Stimulated activated CD8-positive, alpha-beta memory T cell treated with anti-CD3 and anti-CD28 coated beads, Interleukin-15, amount 100 ng/mL, for 48 hours (primary cell): ENCODE results near the gene DAGLA.
A peak's percentile ranks its signal among the peaks of the same experiment; 100 is the strongest.

Experiments used
- DNase-seq, 2 donors: peaks; one replicate each; pipeline ENCODE4 v3.0.0-alpha.2; 2020; ENCODE audit warnings: low read depth in 2 of 2

DAGLA gene

DNA sequence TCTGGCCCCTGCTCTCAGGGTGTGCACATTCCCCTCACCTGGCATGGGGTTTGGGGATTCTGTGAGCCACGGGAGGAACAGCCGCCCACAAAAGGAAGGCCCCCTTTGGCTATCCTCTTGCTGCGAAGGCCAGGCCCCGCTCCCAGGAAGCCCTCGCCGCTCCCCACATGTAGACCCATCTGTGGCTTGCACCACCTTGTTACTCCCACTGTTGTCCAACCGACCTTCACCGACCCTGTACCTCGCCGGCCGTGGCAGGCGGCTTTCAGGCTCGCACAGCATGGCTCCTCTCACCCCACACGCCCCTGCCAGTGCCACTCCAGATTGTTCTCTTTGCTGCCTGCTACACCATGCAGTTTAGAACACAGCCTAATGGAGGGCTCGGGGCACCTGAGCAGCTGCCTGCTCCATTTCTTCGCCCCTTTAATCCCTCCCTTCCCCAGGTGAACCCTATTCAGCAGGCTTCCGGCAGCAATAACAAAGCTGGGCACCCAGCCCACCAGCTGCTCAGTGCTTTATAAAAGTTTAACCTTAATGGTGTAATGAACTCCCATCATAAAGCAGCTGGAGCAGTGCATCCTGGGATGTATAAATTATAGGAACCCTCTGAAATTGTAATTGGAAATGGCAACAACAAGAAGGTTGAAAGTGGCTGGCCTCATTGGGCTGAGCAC lies 10.7 kb downstream of the DAGLA start:
- DNase-seq = no peak

DNA sequence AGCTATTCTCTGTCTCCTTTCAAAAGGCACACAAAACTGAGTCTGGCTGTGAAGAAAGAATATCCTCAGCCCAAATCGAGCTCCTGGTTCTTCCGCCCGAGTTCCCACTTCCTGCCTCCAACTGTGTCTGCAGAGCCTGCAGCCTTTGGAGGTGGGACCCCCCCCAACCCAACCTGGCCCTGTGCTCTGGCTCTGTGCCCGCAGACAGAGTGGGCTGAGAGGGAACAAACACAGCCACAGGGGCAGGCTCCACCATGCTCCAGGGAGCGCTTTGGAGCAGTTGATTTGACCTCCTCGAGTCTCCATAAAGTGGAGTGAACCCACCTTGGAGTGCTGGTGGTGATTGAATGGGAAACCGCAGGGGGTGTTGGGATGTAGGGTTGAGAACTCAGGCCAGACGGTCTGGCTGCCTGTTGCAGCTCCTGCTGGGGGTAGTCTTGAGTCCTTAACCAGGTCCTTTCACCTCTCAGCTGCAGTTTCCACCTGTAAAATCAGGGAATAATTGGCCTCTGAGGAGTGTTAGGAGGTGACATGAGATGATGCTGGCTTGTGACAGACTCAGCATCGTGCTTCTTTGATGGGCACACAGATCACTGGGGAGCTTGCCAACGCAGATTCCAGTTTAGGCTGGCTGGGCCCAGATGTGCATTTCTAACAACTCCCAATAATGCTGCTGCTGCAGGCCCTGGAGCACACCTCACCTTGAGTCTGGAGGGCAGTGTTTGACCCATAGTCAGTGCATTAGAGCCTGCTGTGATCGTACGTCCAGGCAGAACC lies 11.4 kb downstream of the DAGLA start:
- DNase-seq = no peak

DNA sequence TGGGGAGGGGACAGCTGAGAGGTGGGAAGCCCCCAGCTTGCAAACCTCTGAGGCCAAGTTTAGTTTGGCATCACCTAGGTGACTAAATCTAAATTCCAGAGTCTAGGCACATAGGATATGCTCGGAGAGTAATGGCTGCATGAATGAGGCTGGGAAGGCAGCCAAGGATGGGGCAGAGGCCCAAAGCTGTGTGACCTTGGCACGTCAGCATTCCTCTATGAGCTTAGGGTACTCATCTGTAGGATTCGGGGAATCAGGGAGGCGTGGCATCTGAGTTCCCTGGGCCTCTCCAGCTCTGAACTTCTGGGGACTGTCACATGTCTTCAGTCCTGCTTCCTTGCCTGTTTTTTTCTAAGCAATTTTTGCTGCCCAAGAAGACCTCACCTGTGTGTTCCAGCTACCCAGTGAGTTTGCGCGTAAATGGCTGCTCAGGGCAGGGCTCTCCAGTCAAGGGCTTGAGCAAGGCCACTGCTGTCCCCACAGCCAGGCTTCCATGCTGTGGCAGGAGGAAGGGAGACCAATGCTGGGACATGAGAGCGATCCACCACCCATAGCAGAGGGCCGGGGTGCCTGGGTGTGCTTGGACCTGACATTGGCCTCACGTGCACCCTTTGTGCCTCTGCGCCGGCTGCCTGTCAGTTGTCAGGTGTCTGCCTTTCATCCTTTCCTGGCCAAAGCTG lies 13.9 kb downstream of the DAGLA start:
- no peak for DNase-seq

DNA sequence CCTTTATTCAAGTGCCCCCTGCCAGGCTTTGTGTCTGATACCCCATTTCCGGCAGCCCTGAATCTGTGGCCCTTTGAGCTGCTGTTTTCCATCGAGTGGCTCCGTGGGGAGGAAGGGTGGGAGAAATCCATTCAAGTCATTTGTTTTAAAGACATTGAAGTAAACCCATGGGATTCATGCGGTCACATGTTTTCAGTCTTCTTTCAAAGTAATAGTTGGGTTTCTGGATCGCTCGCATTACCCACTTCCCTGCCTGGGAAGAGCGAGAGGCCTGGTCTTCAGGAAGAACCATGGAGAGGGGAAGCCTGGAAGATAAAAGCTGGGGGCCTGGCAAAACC lies 14.4 kb downstream of the DAGLA start:
- DNase-seq = no peak

DNA sequence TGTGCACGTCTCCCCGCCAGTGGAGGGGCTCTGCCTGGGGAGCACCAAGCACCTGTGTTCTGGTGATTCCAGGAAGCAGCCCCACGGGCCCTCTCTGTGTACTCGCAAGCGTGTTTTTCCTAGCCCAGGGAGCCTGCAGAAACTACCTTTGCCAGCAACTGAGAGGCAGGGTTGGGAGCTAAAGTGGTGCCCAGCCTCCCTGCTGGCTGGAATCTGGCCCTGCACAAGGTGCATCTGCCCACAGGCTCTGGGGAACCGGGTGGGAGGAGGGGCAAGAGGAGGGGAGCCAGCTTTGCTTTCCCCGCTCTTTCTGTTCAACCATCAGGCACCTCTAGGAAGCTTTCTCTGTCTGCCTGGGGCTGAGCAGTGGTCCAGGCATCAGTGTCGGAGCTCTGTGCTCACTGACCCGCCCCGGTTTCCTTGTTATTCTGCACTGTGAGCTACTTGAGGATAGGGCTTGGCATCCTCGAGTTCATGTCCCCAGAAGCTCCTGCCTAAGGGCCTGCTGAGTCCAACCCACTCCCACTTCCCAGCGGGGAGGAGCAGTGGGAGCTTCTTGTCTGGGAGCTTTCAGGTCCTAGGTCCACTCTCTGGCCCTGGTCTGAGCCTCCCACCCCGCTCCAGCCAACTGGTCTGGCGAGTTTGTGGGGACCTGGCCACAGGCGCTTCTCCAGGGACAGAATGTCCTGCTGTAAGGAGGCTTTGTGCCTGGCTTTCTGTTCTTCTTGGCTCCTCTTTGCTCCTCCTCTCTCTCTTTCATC lies 14.9 kb downstream of the DAGLA start:
- no peak for DNase-seq

DNA sequence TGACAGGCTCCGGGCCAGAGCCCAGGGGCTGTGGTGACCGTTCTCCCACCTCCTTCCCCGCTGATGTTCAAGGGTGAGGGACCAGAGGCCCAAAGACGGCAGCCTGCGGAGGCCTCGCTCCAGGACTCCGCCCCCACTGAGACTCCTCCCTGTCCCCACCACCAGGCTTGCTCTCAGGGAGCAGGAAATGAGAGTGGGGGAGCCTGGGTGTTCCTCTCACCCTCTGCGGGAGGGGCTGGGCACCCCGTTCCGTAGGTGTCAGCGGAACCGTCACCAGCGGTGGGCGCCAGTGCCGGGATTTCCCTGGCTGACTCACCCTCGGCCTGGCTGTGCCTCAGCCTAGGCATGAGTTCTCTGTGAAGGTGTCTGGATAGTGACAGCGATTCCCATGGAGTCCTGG lies 15.7 kb downstream of the DAGLA start:
- DNase-seq = peak; percentile 93

DNA sequence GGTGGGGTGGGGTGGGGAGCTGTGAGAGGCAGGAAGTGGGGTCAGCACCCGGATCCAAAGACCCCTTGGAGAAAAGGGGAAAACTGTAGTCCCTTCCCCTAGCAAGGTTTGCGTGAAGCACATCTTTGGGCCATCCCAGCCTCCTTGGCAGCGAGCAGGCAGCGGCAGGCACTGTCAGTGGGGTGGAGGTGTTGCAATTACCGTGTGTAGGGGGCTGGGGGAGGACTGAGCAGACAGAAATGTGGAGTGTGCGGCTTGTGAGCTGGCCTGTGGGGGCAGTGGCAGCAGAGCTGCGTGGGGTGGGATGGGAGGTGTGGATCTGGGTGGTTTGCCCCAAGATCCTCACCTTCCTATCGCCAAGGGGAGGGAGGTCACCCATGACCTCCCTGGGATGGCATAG lies 16.4 kb downstream of the DAGLA start:
- DNase-seq = no peak

DNA sequence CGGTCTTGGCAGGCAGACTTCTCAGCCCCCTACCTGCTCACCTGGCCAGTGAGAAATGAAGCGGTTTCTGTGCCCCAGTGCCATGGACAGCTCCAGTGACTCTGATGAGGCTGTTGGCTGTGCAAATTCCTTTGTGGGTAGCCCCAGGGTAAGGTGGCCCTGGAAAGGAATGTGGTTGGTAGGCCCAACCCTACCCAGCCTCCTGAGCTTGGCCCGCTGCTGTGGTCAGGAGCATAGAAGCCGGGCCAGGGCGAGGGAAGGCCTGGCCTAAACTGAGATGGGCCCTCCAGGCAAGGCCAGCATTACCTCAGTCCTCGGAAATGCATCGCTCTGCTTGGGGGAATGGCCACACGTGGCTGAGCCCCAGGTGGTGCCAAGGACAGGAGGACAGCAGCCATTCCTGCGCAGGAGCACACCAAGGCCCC lies 16.9 kb downstream of the DAGLA start:
- DNase-seq = no peak

DNA sequence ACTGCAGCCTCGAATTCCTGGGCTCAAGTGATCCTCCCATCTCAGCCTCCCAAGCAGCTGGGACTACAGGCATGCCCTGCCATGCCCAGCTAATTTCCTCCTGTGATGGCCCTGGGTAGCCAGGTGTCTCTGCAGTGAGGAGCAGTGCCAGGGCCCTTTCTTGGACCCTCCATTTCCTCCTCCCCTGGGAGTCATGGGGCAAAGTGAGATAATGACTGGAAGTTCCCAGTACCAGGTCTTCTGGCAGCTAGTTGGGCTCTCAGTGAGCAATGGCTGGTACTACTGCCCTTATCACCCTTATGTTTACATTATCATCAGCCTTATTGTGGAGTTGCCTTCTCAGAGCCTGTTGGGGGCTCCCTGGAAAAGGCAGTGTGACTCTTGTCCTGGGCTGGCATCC lies 17.6 kb downstream of the DAGLA start:
- no peak for DNase-seq

DNA sequence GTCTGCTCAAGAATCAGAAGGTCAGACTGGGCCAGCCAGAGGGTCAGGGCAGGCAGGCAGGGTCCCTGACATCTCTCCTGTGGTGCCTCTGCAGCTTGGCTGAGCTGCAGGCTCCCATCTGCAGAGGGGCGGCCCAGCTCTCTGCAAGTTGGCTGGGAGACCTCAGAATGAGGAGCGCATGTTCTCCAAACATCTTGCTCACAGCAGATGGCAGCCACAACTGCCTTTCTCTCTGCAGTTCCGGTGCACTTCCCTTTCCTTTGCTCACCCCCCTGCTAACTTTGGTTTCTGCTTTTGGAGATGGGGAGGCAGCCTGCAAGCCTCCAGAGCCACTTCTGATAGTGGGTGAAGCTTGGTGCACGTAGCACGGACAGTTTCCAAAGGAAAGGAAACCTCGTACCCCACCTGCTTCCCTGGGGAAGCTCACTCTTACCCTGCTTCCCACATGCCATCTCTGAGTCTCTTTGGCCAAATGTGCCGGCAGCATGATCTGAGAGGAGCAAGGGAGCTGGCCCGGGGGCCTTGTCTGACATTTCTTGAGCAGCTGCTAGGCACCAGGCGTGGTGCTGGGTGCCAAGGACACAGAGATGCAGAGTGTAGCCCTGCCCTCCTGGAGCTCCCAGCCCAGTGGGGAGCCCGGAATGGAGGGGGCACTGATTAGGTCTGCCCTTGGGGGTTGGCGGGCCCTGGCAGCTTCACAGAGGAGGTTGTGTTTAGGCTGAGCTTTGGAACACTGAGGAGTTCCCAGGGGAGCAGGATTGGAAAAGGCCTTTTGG lies 18.2 kb downstream of the DAGLA start:
- DNase-seq = no peak

DNA sequence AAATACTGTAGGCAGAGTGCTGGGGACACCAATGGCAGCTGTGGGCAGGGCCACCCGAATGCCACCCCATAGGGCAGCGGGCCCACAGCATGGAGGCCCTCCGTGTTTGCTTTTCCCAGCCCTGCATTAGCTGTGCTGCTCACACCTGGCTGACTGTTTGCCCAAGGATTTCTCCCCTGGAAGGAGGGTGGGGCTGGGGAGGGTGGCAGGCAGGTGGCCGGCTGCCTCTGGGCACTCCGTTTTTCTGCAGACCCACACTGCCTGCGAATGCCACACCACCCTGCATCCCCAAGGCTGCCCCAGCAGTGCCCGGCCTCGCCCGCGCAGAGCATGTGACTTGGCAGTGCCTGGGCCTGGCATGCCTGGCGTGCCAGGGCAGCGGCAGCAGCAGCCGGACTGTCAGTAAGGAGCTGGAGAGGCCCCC lies 19.6 kb downstream of the DAGLA start:
- no peak for DNase-seq

DNA sequence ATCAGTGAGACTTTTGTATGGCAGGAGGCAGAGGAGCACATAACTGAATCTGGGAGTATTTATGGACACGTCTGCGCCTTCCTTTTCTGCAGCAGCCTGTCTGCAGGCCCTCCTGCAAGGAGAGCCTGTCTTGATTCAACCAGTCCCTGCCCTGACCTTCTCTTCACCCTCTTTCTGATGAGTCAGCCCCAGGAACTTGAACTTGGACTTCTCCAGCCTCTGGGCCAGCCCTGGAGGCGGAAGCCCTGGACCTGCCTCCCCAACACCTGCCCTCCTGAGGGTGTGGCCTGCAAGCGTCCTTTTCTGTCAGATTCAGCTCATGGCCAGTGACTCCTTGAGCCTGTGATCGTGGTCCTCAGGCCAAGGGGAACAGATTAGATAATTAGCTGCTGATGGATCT lies 20.0 kb downstream of the DAGLA start:
- no peak for DNase-seq

DNA sequence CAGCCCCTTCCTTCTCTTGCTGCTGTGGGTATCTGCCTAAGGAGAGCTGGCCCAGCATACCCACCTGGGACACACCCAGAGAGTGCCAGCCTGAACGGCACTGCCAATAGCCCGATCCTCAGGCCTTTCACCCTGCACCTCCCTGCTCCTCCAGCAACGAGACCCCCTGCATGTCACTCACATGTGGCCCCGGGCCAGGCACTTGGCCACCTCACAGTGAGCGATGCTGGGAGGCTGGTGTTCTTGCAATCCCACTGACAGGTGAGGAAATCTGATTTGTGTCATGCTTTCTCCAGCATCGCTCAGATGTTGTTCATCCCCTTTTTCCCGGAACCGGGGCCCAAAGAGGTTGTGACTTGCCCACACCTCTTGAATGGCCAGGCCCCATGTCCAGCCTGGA lies 20.5 kb downstream of the DAGLA start:
- DNase-seq = no peak

DNA sequence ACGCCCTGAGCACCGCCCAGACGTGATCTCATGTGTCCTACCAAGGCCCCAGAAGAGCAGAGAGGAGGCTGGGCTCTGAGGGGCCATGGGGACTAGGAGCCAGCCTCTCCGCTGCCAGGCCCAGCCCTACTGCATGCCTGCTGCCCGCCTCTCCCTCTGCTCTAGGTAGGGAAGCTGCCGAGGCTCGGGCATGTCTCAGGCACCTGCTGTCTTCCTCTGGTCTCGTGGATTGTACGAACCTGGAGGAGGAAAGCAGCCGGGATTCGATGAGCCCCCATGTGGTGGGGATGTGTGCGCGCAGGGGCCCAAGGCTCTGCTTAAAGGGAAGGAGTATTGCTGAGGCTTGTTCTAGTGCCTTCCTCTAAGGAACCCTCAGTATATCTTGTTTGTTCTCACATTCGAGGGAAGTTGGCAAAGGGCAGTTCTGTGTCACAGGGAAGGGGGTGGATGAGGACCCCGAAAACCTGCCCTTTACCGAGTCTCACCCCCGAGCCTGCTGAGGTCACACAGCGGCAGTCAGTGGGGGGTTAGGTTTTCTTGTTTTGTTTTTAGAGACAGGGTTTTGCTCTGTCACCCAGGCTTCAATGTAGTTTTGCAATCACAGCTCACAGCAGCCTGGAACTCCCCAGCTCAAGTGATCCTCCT lies 21.2 kb downstream of the DAGLA start:
- DNase-seq = no peak

DNA sequence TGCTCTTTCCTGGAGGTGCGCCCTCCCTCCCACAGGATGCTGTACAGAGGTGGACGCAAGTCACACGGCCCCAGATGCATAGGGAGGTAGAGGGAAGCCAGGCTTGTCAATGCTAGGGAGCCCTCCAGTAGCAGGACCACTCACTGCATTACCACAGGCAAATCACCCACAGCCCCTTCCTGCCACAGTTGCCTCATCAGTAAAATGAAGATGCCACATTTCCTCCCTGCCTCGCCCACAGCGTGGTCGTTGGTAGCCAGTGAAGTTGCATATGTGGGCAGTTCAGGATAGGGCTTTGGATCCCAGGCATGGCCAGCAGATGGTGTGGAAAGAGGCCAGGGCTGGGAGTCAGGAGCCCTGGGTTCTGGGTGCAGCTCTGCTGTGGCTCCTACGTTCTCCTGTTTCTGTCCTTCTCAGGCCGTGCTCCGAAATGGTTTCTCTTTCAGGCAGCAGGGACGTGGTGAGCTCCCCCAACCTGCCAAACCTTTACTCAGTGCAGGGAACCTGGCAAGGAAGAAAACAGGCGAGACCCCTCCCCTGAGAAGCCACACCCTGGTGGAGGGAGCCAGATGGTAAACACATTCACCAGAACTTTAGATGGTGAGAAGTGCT lies 22.6 kb downstream of the DAGLA start:
- DNase-seq = no peak

DNA sequence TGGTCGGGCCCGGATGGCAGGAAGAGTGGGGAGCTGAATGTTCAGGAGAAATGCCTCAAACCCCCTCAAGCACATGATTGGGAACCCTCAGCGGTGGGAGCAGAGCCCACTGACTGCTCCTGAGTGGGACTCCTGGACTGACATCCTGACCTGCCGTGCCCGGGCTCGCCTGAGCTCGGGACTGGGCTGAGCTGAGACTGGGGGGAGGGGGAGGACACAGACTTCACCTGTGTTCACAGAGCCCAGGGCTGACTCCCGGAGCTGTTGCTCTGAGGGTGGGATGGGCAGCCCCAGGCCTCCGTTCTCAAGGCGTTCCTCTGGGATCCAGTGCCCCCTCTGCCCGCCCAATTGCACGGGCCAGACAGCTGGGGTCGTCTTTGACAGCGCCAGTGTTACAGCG lies 24.6 kb downstream of the DAGLA start:
- no peak for DNase-seq

DNA sequence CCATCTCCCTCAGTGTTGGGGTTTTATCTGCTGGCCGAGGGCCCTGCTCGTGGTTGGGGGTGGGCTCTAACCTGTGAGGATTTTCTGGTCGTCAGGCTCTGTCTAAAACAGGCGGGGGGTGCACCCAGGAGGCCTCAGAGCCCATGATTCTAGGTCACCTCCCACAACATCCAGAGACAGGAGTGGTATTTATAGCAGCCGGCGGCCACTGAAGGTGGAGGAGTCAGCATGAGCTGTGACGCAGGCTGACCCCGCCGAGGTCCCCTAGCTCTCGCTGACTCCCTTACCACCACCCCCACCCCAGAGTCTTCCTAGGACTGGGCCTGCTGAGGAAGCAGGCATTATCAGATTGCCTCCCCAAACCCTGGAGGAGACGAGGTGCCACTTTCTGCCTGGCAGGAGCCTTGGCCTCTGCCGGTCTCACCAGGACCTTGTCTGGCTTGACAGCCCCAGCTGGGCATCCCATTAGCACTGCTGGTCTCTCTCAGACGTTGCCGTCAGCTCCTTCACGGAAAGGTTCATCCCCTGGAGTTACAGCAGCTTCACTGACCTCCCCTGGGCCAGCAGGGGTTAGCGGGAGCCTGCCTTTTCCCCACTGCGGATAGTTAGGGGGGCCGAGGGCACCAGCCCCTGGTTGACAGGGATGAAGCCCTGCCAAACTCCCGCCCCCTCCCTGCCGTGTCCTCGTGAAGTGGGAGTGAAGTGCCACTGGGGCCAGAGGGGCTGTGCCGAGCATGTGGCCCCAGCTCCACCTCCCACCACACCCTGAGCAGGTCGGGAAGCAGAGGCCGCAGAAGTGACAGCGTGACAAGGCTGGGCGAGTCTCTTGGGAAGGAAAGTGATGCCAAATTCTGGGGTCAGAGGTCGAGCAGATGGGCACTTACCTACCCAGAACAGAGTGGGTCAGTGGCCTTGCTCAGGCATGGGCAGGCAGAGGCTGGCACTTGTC lies 26.5 kb downstream of the DAGLA start:
- DNase-seq = no peak

DNA sequence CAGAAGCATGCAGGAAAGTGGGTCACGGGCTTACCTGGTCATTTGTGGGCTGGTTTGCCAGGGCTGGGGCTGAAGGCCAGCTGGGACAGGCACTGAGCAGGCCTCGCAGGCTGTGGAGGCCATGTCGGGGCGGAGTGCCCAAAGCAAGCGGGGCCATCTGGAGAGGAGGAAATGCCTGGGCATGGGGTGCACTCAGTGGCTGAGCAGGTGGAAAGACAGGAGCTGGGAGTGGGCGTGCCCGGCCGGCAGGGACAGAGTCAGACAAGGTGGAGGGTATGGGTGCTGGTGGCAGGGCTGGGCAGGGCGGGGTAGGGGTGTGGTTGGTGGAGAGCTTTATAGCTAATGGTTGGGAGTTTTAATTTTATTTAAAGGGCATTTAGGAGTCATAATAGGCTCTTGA lies 27.4 kb downstream of the DAGLA start:
- no peak for DNase-seq

DNA sequence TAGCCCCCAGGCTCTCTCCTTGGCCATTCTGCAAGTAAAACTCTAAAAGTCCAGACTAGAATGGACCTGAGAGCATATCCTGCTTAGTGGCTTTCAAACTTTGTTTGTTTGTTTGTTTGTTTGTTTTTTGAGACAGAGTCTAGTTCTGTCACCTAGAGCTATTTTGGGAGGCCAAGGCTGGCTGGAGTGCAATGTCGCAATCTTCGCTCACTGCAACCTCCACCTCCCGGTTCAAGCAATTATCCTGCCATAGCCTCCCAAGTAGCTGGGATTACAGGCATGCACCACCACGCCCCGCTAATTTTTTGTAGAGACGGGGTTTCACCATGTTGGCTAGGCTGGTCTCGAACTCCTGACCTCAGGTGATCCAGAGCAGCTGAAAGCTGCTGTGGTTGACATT lies 28.9 kb downstream of the DAGLA start:
- DNase-seq = no peak

DNA sequence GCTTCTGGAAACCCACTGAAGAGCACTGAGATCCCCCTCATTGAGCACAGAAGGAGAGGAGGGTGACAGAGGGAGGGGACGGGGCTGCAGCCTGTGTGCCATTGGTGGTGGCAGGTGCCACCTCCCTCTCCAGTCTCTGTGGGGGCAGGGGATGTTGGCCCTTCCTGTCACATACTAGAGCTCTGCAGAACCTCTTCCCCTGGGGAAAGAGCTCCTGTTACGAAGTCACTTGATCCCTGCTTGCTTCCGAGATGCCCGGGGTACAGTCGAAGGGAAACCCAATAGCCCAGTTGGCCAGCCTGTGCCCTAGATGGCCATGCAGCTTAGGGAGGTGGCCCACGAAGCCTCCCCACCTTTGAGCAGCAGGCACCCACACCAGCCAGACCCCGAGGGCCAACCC lies 29.4 kb downstream of the DAGLA start:
- DNase-seq = no peak
